ENCODE measurements around the gene MAPK8IP2.
A peak's percentile ranks its signal among the peaks of the same experiment; 100 is the strongest.

Gene MAPK8IP2

GRCh38 chr22:50576070-50576469 lies 24.5 kb upstream of the MAPK8IP2 start:
- DNase-seq = no peak

GRCh38 chr22:50576806-50577696 lies 23.5 kb upstream of the MAPK8IP2 start:
- no peak for DNase-seq

- DNase-seq = no peak
These were observed 23.0 kb upstream of the MAPK8IP2 start for GRCh38 chr22:50577697-50577986.

- no peak for DNase-seq
These were observed 22.4 kb upstream of the MAPK8IP2 start, which contains the start of gene CPT1B for GRCh38 chr22:50577987-50578775. CPT1B (minus strand) TSS chr22:50578427; CDS start chr22:50577915, 512 bp downstream.

- DNase-seq = no peak
These were observed 21.8 kb upstream of the MAPK8IP2 start for GRCh38 chr22:50578776-50579310.

- DNase-seq = no peak
These were observed 20.8 kb upstream of the MAPK8IP2 start for GRCh38 chr22:50579752-50580151.

GRCh38 chr22:50581031-50581949 lies 19.3 kb upstream of the MAPK8IP2 start:
- DNase-seq = no peak

GRCh38 chr22:50581950-50582492 lies 18.6 kb upstream of the MAPK8IP2 start:
- peak; percentile 29 for DNase-seq

- peak; percentile 97 for DNase-seq
These were observed 17.9 kb upstream of the MAPK8IP2 start, which contains the start of gene CHKB for GRCh38 chr22:50582493-50583293. CHKB (minus strand) TSS chr22:50582849; CDS start chr22:50582781, 68 bp downstream.

GRCh38 chr22:50583294-50583861 lies 17.2 kb upstream of the MAPK8IP2 start:
- no peak for DNase-seq

GRCh38 chr22:50584106-50585096 lies 16.2 kb upstream of the MAPK8IP2 start:
- DNase-seq = no peak

- DNase-seq = no peak
These were observed 15.4 kb upstream of the MAPK8IP2 start for GRCh38 chr22:50585238-50585637.

GRCh38 chr22:50585781-50586180 lies 14.8 kb upstream of the MAPK8IP2 start:
- DNase-seq = no peak

GRCh38 chr22:50586416-50586815 lies 14.2 kb upstream of the MAPK8IP2 start:
- DNase-seq = no peak

- no peak for DNase-seq
These were observed 13.2 kb upstream of the MAPK8IP2 start for GRCh38 chr22:50587407-50587806.

- no peak for DNase-seq
These were observed 5.4 kb upstream of the MAPK8IP2 start for GRCh38 chr22:50595189-50595588.

- DNase-seq = no peak
These were observed 3.5 kb upstream of the MAPK8IP2 start for GRCh38 chr22:50597097-50597496.

- peak; percentile 67 for DNase-seq
These were observed 657 bp upstream of the MAPK8IP2 start for GRCh38 chr22:50599816-50600455.

Measured in activated CD4-positive, alpha-beta T cell treated with anti-CD3 and anti-CD28 coated beads, Interleukin-2, amount 50 U/mL, for 1 hour (primary cell).